ENCODE data around the gene PANK3. TPM values are rescaled to one million over a fixed set of nuclear protein-coding genes. Genes with fewer than 3 reads are reported as not detected.

Gene PANK3
- total RNA-seq, 1 donor from 2014 or later, result 96.6 TPM

DNA sequence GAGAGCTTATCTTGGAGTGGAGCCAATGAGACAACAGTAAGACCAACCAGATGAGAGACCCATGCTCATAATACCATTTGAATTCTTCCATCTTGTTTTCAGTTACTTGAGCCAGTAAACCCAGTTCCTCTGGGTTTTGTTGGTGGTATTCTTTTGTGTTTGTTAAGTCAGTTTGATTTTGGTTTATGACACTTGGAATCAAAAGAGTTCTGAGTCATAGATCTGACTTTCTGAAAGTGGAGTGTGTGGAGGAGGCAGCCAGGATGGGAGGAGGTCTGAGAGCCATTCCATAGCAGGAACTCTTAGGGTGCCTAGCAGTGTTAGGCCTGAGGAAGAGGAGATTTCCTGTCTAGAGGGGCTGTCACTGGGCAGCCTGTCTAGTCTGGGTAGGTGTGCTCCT is 24.6 kb upstream of the PANK3 start:
- Mint-ChIP-seq H3K27ac (no peak overlapping the region), H3K4me1 (ENCODE audit: low read depth) (peaks cover 4% of the 10 kb centered on the region), H3K36me3 (ENCODE audit: insufficient read depth) (no peaks in the 10 kb centered on the region), H3K4me3 (ENCODE audit: low read depth) (no peak overlapping the region), H3K9me3 (ENCODE audit: low read depth) (no peaks in the 10 kb centered on the region), H3K27me3 (peaks cover 3% of the 10 kb centered on the region)
- TF ChIP-seq, protein P1, sequence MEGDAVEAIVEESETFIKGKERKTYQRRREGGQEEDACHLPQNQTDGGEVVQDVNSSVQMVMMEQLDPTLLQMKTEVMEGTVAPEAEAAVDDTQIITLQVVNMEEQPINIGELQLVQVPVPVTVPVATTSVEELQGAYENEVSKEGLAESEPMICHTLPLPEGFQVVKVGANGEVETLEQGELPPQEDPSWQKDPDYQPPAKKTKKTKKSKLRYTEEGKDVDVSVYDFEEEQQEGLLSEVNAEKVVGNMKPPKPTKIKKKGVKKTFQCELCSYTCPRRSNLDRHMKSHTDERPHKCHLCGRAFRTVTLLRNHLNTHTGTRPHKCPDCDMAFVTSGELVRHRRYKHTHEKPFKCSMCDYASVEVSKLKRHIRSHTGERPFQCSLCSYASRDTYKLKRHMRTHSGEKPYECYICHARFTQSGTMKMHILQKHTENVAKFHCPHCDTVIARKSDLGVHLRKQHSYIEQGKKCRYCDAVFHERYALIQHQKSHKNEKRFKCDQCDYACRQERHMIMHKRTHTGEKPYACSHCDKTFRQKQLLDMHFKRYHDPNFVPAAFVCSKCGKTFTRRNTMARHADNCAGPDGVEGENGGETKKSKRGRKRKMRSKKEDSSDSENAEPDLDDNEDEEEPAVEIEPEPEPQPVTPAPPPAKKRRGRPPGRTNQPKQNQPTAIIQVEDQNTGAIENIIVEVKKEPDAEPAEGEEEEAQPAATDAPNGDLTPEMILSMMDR (IDR thresholded peaks at IDR 0.05; ENCODE audit: unreplicated experiment), result no peak
- no peak for DNase-seq (ENCODE audit: low spot score, unreplicated experiment)

DNA sequence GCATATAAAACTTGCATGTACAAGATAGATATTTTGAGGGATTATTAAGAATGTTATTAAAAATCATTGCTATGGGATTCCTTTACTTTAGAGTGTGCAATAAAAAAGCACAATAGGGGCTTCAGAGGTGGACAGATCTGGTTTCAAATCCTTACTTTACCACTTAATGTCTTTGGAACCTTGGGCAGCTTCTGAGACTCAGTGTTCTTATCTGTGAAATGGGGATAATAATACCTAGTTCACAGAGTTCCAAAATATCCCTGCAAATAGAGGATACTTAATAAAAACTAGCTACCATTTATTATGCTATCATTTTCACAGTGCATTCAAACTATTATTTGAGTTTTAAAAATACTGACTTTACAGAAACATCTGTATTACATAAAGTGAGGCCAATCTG is 23.3 kb upstream of the PANK3 start:
- H3K27ac Mint-ChIP-seq, result no peak overlapping the region
- no peak for DNase-seq (ENCODE audit: low spot score, unreplicated experiment)
- no peaks in the 10 kb centered on the region for H3K27me3 Mint-ChIP-seq
- peaks cover 4% of the 10 kb centered on the region for H3K4me1 Mint-ChIP-seq (ENCODE audit: low read depth)
- no peaks in the 10 kb centered on the region for H3K9me3 Mint-ChIP-seq (ENCODE audit: low read depth)
- no peaks in the 10 kb centered on the region for H3K36me3 Mint-ChIP-seq (ENCODE audit: insufficient read depth)
- TF ChIP-seq, protein P1 (IDR thresholded peaks at IDR 0.05; ENCODE audit: unreplicated experiment), result no peak
- no peak overlapping the region for H3K4me3 Mint-ChIP-seq (ENCODE audit: low read depth)

DNA sequence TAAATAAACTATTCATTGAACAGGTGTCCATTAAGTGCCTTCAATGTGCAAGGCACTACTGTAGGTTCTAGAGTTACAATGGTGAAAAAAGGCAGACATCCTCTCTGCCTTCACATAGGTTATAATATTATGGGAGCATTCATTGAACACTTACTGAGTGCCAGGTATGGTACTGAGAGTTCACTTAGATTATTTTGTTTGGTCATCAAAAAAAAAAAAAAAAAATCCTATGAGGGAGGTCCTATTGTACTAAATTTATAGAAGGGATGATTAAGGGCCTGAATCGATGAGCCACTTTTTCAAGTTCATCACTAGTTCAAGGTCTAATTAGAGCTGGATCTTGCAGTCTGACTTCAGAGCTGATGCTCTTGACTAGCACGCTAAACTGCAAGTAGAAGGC is 22.8 kb upstream of the PANK3 start:
- no peak for DNase-seq (ENCODE audit: low spot score, unreplicated experiment)
- Mint-ChIP-seq H3K4me3 (ENCODE audit: low read depth) (no peak overlapping the region), H3K27me3 (no peaks in the 10 kb centered on the region), H3K36me3 (ENCODE audit: insufficient read depth) (no peaks in the 10 kb centered on the region), H3K9me3 (ENCODE audit: low read depth) (no peaks in the 10 kb centered on the region), H3K4me1 (ENCODE audit: low read depth) (peaks cover 4% of the 10 kb centered on the region), H3K27ac (no peak overlapping the region)
- TF ChIP-seq, protein P1 (IDR thresholded peaks at IDR 0.05; ENCODE audit: unreplicated experiment), result no peak

DNA sequence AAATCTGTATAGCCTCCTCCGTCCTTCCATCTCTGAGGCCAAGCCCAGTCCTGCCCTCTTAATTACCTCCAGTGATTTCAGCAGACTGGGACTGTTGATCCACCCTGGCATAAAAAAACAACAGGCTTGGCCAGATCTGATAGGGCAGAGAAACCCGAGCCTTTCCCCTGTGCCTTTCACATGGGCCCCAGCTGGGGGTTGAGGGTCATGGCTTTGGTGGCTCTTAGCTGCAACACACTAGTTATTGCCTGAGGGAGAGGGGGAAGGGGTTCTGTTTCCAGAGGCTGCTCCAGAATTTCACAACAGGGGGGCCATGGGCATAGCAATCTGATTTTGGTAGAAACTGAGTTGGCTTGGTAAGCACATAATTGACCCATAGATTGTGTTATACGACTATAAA is 21.2 kb upstream of the PANK3 start:
- H3K4me3 Mint-ChIP-seq (ENCODE audit: low read depth), result peak overlapping the region; percentile 1
- TF ChIP-seq, protein P1 (IDR thresholded peaks at IDR 0.05; ENCODE audit: unreplicated experiment), result no peak
- no peak for DNase-seq (ENCODE audit: low spot score, unreplicated experiment)
- H3K27me3 Mint-ChIP-seq, result no peaks in the 10 kb centered on the region
- H3K4me1 Mint-ChIP-seq (ENCODE audit: low read depth), result peaks cover 4% of the 10 kb centered on the region
- no peaks in the 10 kb centered on the region for H3K36me3 Mint-ChIP-seq (ENCODE audit: insufficient read depth)
- H3K27ac Mint-ChIP-seq, result peak overlapping the region; percentile 80
- no peaks in the 10 kb centered on the region for H3K9me3 Mint-ChIP-seq (ENCODE audit: low read depth)

DNA sequence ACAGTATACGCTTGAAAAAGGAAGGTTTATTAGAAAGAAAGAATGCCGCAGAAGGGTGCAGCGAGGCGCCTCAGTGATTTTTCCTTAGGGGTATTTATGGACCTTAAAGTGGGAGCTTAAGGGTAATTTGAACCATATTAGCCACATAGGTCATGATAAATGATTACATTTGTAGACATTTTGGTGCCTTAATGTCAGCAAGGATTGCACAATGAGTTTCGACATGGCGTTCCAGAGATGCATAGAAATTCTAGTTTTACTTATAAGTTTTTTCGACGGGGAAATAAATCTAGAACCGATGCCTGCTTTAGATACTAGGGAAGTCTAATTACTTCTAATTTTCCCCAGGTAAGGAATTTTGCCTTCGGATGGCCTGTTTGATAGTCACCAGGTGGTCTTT is 20.7 kb upstream of the PANK3 start:
- no peak overlapping the region for H3K4me3 Mint-ChIP-seq (ENCODE audit: low read depth)
- H3K36me3 Mint-ChIP-seq (ENCODE audit: insufficient read depth), result no peaks in the 10 kb centered on the region
- no peaks in the 10 kb centered on the region for H3K27me3 Mint-ChIP-seq
- H3K9me3 Mint-ChIP-seq (ENCODE audit: low read depth), result no peaks in the 10 kb centered on the region
- TF ChIP-seq, protein P1 (IDR thresholded peaks at IDR 0.05; ENCODE audit: unreplicated experiment), result no peak
- DNase-seq (ENCODE audit: low spot score, unreplicated experiment), result no peak
- H3K27ac Mint-ChIP-seq, result no peak overlapping the region
- peaks cover 4% of the 10 kb centered on the region for H3K4me1 Mint-ChIP-seq (ENCODE audit: low read depth)
